K562 (cell line): ENCODE data around the gene EHD2. TPM values are rescaled to one million over a fixed set of nuclear protein-coding genes. Genes with fewer than 3 reads are reported as not detected.

Experiments
- ARHGAP35 ChIP-seq: fragments of 450-650 bp; IDR thresholded peaks from 2 replicates; pipeline ENCODE4 v1.6.1; 2018; ENCODE audit not compliant: partially characterized antibody
- CUX1 ChIP-seq: fragments of 200-800 bp; sonication (Bioruptor generic); IDR thresholded peaks from 2 replicates; pipeline ENCODE4 v1.6.1; 2016; ENCODE audit warnings: missing genetic modification characterization, missing compliant biosample characterization
- DMBX1 ChIP-seq: fragments of 250-450 bp; sonication (Bioruptor Pico); IDR thresholded peaks from 2 replicates; pipeline ENCODE4 v1.8.0; 2022; ENCODE audit warnings: inconsistent platforms, mild to moderate bottlenecking, moderate library complexity, borderline replicate concordance
- FOXJ3 ChIP-seq: sonication (generic); formaldehyde crosslinking; IDR thresholded peaks from 2 replicates; pipeline ENCODE4 v1.4.0; 2020; ENCODE audit warnings: mild to moderate bottlenecking, missing genetic modification reagents
- HNRNPL ChIP-seq: fragments of 200-400 bp; formaldehyde crosslinking; IDR thresholded peaks from 2 replicates; pipeline ENCODE4 v1.6.1; 2017; ENCODE audit warnings: low read depth, mild to moderate bottlenecking, low read length
- MYBL2 ChIP-seq, 2 experiments: fragments of 450-650 bp in 1 of 2; sonication (generic) in 1 of 2; formaldehyde crosslinking in 1 of 2; IDR thresholded peaks; 2 replicates each; pipeline versions ENCODE4 v1.6.1 to v1.8.1; 2017 to 2022; ENCODE audit warnings: borderline replicate concordance in 1 of 2, inconsistent platforms in 1 of 2, low read depth in 1 of 2, mild to moderate bottlenecking in 1 of 2, missing genetic modification reagents in 1 of 2, moderate library complexity in 1 of 2
- PHF20 ChIP-seq: fragments of 450-650 bp; IDR thresholded peaks from 2 replicates; pipeline ENCODE4 v1.6.1; 2018; ENCODE audit not compliant: partially characterized antibody
- SOX6 ChIP-seq: fragments of 450-650 bp; IDR thresholded peaks from 2 replicates; pipeline ENCODE4 v1.6.1; 2014; ENCODE audit warnings: mild to moderate bottlenecking
- TGIF2 ChIP-seq: sonication (generic); formaldehyde crosslinking; IDR thresholded peaks from 2 replicates; pipeline ENCODE4 v1.8.1; 2022; ENCODE audit warnings: mild to moderate bottlenecking, missing genetic modification reagents, moderate library complexity
- ZBTB5 ChIP-seq: fragments of 450-650 bp; IDR thresholded peaks from 2 replicates; pipeline ENCODE4 v1.6.1; 2017; ENCODE audit warnings: antibody characterized with exemption
- ZKSCAN8 ChIP-seq: fragments of 200-800 bp; sonication (Bioruptor generic); IDR thresholded peaks from 2 replicates; pipeline ENCODE4 v1.6.1; 2016; ENCODE audit warnings: missing genetic modification characterization, missing compliant biosample characterization
- ZNF77 ChIP-seq: fragments of 250-450 bp; sonication (Bioruptor Pico); IDR thresholded peaks from 2 replicates; pipeline ENCODE4 v1.5.0; 2020
- polyA plus RNA-seq, 8 experiments: library from polyadenylated mRNA; depleted of rRNA in 4 of 8; stranded (reverse) in 5 of 8; unstranded in 3 of 8; fragments of >200 nt; fragmentation: Nextera tagmentation in 2 of 8; fragmentation: Illumina TruSeq in 1 of 8; extraction: Ambion mirVana in 2 of 8; extraction: Trizol in 1 of 8; gene quantifications; 2 replicates each; pipeline versions ENCODE4 v1.2.1 to v1.2.3, GENCODE V29; 2011 to 2014; ENCODE audit warnings: inconsistent platforms in 1 of 8, missing spikeins in 1 of 8
- total RNA-seq, 7 experiments: library from RNA; depleted of rRNA in 6 of 7; stranded (reverse); fragments of >200 nt in 6 of 7; fragmentation: Illumina TruSeq in 2 of 7; extraction: Trizol in 2 of 7; gene quantifications; 2 replicates each; pipeline versions ENCODE4 v1.2.1 to v1.2.3, GENCODE V29; 2011 to 2021; ENCODE audit warnings: low replicate concordance in 1 of 7
- TF ChIP-seq, protein P1 (sequence below): sonication (generic); formaldehyde crosslinking; IDR thresholded peaks from 2 replicates; pipeline ENCODE4 v1.8.1; 2023; ENCODE audit warnings: mild to moderate bottlenecking, missing genetic modification reagents
- TF ChIP-seq, protein P2 (sequence below): fragments of 450-650 bp; IDR thresholded peaks from one replicate; pipeline ENCODE4 v1.6.1; 2018; ENCODE audit warnings: mild to moderate bottlenecking, moderate library complexity; ENCODE audit not compliant: partially characterized antibody
- TF ChIP-seq, protein P3 (sequence below): fragments of 450-650 bp; IDR thresholded peaks from 2 replicates; pipeline ENCODE4 v1.6.1; 2017; ENCODE audit warnings: mild to moderate bottlenecking, moderate library complexity

EHD2 gene
- total and polyA plus RNA-seq, 9 of the 15 experiments (the other 6 are each of a cell fraction or from before 2014, with no cell fraction given): 1.7 to 32.2 (median 3.0) TPM

DNA sequence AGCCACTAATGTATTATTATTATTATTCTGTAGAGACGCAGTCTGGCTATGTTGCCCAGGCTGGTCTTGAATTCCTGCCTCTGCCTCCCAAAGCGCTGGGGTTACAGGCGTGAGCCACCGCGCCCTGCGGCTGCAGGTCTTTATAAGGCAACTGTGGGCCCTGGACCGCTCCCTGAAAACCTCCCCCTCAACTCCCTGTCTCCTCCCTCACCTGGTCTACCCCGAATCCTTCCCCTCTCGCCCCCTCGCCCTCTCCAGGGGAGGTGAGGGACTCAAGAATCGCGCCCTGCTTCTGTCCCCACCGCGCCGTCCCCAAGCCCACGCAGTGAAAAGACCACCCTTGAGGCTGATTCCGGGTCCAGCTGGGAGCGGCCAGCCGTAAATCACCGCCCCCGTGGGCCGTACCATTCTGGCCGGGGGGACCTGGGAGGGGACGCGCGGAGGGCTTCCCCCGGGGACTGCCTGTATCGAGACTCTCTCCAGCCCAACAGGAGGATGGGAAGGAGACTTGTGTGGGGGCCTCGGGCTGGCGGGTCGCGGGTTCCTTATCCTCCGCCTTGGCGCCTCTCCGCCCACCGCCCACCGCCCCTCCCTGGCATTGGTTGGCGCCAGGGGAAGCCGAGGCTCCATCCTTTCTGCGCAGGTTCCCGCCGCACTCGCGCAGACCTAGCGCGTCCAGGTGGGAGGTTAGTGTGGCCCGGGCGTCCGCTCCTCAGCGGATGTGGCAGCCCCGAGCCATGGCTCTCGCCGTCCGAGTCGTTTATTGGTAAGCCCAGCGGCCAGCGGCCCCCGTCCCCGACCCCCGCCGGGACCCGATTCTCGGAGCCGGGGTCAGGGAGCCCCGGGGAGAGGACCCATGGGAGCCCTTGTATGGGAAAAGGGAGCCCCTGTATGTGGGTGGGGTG lies 65.1 kb downstream of the EHD2 start, which contains the start of gene SELENOW (continued):
- TF ChIP-seq, protein P1, sequence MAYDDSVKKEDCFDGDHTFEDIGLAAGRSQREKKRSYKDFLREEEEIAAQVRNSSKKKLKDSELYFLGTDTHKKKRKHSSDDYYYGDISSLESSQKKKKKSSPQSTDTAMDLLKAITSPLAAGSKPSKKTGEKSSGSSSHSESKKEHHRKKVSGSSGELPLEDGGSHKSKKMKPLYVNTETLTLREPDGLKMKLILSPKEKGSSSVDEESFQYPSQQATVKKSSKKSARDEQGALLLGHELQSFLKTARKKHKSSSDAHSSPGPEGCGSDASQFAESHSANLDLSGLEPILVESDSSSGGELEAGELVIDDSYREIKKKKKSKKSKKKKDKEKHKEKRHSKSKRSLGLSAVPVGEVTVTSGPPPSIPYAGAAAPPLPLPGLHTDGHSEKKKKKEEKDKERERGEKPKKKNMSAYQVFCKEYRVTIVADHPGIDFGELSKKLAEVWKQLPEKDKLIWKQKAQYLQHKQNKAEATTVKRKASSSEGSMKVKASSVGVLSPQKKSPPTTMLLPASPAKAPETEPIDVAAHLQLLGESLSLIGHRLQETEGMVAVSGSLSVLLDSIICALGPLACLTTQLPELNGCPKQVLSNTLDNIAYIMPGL (CRISPR knock-in tag): no peak
- TF ChIP-seq, protein P2, sequence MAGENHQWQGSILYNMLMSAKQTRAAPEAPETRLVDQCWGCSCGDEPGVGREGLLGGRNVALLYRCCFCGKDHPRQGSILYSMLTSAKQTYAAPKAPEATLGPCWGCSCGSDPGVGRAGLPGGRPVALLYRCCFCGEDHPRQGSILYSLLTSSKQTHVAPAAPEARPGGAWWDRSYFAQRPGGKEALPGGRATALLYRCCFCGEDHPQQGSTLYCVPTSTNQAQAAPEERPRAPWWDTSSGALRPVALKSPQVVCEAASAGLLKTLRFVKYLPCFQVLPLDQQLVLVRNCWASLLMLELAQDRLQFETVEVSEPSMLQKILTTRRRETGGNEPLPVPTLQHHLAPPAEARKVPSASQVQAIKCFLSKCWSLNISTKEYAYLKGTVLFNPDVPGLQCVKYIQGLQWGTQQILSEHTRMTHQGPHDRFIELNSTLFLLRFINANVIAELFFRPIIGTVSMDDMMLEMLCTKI: no peak
- TF ChIP-seq MYBL2 (IDR thresholded peaks at IDR 0.05; ENCODE audit: low read depth) (no peak), MYBL2 (CRISPR knock-in tag; IDR thresholded peaks at IDR 0.05; ENCODE audit: borderline replicate concordance) (no peak), PHF20 (peak; percentile 46), ZBTB5 (no peak), FOXJ3 (CRISPR knock-in tag) (no peak), ZNF77 (CRISPR knock-in tag) (no peak), ARHGAP35 (no peak), TGIF2 (CRISPR knock-in tag) (no peak), ZKSCAN8 (CRISPR knock-in tag) (no peak), CUX1 (CRISPR knock-in tag) (no peak), SOX6 (no peak), HNRNPL (no peak), DMBX1 (CRISPR knock-in tag) (no peak)
- TF ChIP-seq, protein P3, sequence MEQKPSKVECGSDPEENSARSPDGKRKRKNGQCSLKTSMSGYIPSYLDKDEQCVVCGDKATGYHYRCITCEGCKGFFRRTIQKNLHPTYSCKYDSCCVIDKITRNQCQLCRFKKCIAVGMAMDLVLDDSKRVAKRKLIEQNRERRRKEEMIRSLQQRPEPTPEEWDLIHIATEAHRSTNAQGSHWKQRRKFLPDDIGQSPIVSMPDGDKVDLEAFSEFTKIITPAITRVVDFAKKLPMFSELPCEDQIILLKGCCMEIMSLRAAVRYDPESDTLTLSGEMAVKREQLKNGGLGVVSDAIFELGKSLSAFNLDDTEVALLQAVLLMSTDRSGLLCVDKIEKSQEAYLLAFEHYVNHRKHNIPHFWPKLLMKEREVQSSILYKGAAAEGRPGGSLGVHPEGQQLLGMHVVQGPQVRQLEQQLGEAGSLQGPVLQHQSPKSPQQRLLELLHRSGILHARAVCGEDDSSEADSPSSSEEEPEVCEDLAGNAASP: no peak
